ENCODE data around the gene FFAR3. TPM values are rescaled to one million over a fixed set of nuclear protein-coding genes. Genes with fewer than 3 reads are reported as not detected.

Gene FFAR3
- total RNA-seq, 1 donor from 2014 or later: 0.16 TPM

DNA sequence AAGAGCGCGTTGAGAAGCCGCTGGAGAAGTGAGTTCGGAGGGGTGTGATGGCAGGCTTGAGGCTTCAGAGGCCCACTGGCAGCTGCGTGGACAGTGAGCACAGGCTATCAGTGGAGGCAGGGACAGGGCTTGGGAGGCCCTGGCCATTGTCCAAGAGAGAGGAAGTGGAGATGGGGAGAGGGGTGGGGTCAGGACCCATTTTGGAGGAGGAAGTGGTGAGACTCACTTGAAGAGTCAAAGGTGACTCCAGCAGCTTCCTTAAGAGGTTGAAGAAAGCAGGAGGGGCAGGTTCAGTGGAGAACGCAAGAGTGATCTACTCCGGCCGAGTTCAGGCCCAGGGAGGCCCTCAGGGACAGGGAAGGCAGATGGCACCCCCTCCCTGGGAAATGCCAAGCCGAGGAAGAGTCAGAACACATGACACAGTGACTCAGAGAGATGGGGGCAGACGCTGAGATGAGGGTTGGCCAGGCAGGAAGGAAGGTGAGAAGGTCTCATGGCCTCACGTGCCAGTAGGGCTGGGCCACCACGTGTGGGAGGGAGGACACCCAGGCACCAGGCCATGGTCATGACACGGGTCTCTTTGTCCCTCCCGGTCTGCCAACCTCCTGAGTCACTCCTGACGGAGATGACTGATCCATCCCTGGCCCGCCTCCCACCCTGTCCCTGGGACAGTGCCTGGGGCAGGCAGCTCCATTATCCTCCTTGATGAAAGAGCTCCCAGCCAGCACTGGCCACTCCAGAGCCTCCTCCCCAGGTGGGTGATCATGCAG is 39.4 kb upstream of the FFAR3 start:
- Mint-ChIP-seq H3K4me1 (peaks cover 88% of the 10 kb centered on the region), H3K27me3 (no peaks in the 10 kb centered on the region), H3K4me3 (peak overlapping the region; percentile 71), H3K36me3 (ENCODE audit: low read depth) (no peaks in the 10 kb centered on the region), H3K9me3 (peaks cover 2% of the 10 kb centered on the region), H3K27ac (peak overlapping the region; percentile 96)
- no peak for DNase-seq
- ChIA-PET POLR2A (interaction anchor here (0.7 to 11.0 kb wide), 10 partner anchors 10 to 144 kb away, joined by 3 to 304 read pairs (median 6); partner anchors contain the start of genes CD22, FFAR1 and HAMP), CTCF (interaction anchor here (0.6 to 2.5 kb wide), 4 partner anchors 12 to 1969 kb away, joined by 3 to 10 read pairs (median 4); no protein-coding TSS in a partner anchor)
- intact Hi-C loops (cut with micrococcal nuclease): loop anchor here (1.0 kb wide), 1 partner anchor 28 kb away; the partner anchor contains the start of gene FFAR1
- ATAC-seq (ENCODE audit: low read depth): peak; percentile 26
- TF ChIP-seq, protein P1, sequence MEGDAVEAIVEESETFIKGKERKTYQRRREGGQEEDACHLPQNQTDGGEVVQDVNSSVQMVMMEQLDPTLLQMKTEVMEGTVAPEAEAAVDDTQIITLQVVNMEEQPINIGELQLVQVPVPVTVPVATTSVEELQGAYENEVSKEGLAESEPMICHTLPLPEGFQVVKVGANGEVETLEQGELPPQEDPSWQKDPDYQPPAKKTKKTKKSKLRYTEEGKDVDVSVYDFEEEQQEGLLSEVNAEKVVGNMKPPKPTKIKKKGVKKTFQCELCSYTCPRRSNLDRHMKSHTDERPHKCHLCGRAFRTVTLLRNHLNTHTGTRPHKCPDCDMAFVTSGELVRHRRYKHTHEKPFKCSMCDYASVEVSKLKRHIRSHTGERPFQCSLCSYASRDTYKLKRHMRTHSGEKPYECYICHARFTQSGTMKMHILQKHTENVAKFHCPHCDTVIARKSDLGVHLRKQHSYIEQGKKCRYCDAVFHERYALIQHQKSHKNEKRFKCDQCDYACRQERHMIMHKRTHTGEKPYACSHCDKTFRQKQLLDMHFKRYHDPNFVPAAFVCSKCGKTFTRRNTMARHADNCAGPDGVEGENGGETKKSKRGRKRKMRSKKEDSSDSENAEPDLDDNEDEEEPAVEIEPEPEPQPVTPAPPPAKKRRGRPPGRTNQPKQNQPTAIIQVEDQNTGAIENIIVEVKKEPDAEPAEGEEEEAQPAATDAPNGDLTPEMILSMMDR (IDR thresholded peaks at IDR 0.05): no peak

DNA sequence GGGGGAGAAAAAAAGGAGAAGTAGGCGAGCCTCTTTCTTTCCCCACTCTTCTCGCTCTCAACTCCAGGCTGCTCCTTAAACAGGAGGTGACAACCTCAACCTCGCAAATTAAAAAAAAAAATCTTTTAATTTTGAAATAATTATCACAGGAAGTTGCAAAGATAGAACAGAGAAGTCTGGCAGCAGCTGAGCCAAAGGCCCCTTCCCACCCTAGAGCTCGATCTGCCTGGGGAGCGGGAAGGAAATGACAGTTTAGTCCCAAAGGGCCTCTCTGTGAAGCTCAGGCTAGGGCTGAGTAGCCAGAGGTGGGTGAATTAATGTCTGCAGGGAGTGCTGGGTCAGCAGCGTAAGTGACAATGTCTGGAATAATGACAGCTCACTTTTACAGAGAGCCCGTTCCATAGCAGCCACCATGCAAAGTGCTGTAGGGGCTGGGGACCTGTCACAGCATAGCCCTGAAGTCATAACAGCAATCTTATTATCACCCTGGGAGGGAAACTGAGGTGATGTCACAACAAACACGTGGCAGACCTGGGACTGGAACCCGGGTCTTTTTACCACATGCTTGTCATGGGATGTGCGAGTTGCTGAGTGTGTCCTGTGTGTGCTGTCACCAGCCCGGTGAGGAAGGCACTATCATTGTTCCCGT is 38.1 kb upstream of the FFAR3 start:
- Mint-ChIP-seq H3K4me1 (peaks cover 90% of the 10 kb centered on the region), H3K27ac (peak overlapping the region; percentile 96), H3K4me3 (peak overlapping the region; percentile 60), H3K9me3 (peaks cover 2% of the 10 kb centered on the region), H3K36me3 (ENCODE audit: low read depth) (no peaks in the 10 kb centered on the region), H3K27me3 (no peaks in the 10 kb centered on the region)
- DNase-seq (no peak), ATAC-seq (ENCODE audit: low read depth) (peak; percentile 47)
- POLR2A ChIA-PET: interaction anchor here (0.5 to 11.0 kb wide), 15 partner anchors 11 to 392 kb away, joined by 3 to 304 read pairs (median 7); partner anchors contain the start of genes CD22, FFAR1 and HAMP
- TF ChIP-seq, protein P1 (IDR thresholded peaks at IDR 0.05): no peak
- CTCF ChIA-PET: interaction anchor here (0.6 to 2.5 kb wide), 4 partner anchors 11 to 33 kb away, joined by 3 to 10 read pairs (median 4); partner anchors contain the start of gene FFAR1
- intact Hi-C loops (cut with micrococcal nuclease): loop anchor here (1.0 to 10.0 kb wide), 3 partner anchors 10 to 395 kb away; partner anchors contain the start of gene KMT2B

DNA sequence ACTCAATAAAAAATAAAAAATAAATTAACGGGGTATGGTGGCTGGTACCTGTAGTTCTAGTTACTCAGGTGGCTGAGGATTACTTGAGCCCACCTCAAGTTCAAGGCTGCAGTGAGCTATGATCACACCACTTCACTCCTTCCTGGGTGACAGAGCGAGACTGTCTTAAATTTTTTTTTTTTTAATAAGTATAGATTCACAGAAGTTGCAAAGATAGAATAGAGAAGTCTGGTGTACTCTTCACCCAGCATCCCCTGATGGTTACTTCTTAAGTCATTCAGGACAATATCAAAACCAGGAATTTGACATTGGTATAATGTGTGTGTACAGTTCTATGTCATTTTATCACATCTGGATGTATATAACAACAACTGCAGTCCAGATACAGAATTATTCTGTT is 37.0 kb upstream of the FFAR3 start:
- H3K36me3 Mint-ChIP-seq (ENCODE audit: low read depth): no peaks in the 10 kb centered on the region
- no peak for DNase-seq
- peaks cover 2% of the 10 kb centered on the region for H3K9me3 Mint-ChIP-seq
- no peak for ATAC-seq (ENCODE audit: low read depth)
- TF ChIP-seq, protein P1 (IDR thresholded peaks at IDR 0.05): no peak
- peak overlapping the region; percentile 96 for H3K27ac Mint-ChIP-seq
- ChIA-PET CTCF (no interaction called here), POLR2A (interaction anchor here (1.0 to 11.0 kb wide), 6 partner anchors 10 to 53 kb away, joined by 3 to 304 read pairs (median 16); partner anchors contain the start of genes CD22, FFAR1 and HAMP)
- intact Hi-C loops (cut with micrococcal nuclease): loop anchor here (2.0 to 10.0 kb wide), 2 partner anchors 106 to 394 kb away; partner anchors contain the start of gene KMT2B
- peaks cover 91% of the 10 kb centered on the region for H3K4me1 Mint-ChIP-seq
- no peaks in the 10 kb centered on the region for H3K27me3 Mint-ChIP-seq
- no peak overlapping the region for H3K4me3 Mint-ChIP-seq

DNA sequence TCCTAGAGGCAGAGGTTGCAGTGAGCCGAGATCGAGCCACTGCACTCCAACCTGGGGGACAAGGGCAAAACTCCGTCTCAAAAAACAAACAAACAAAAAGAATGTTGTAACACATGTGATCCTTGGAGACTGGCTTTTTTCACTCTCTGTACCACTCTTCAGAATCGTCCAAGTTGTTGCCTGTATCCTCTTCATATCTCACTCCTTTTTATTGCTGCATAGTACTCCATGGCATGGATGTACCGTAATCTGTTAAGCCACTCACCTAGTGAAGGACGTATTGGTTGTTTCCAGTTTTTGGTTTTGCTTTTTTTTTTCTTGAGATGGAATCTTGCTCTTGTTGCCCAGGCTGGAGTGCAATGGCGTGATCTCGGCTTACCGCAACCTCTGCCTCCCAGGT is 36.2 kb upstream of the FFAR3 start:
- no peak overlapping the region for H3K4me3 Mint-ChIP-seq
- no peaks in the 10 kb centered on the region for H3K27me3 Mint-ChIP-seq
- DNase-seq (no peak), ATAC-seq (ENCODE audit: low read depth) (no peak)
- POLR2A ChIA-PET: interaction anchor here (0.7 to 11.0 kb wide), 5 partner anchors 10 to 291 kb away, joined by 3 to 304 read pairs (median 10); partner anchors contain the start of genes CD22, FFAR1 and HAUS5
- H3K4me1 Mint-ChIP-seq: peaks cover 90% of the 10 kb centered on the region
- intact Hi-C loops (cut with micrococcal nuclease): loop anchor here (2.0 to 10.0 kb wide), 2 partner anchors 15 to 393 kb away; partner anchors contain the start of gene KMT2B
- CTCF ChIA-PET: no interaction called here
- no peaks in the 10 kb centered on the region for H3K36me3 Mint-ChIP-seq (ENCODE audit: low read depth)
- peaks cover 2% of the 10 kb centered on the region for H3K9me3 Mint-ChIP-seq
- H3K27ac Mint-ChIP-seq: peak overlapping the region; percentile 82
- TF ChIP-seq, protein P1 (IDR thresholded peaks at IDR 0.05): no peak
